ENCODE measurements around the gene DNM1.

DNA sequence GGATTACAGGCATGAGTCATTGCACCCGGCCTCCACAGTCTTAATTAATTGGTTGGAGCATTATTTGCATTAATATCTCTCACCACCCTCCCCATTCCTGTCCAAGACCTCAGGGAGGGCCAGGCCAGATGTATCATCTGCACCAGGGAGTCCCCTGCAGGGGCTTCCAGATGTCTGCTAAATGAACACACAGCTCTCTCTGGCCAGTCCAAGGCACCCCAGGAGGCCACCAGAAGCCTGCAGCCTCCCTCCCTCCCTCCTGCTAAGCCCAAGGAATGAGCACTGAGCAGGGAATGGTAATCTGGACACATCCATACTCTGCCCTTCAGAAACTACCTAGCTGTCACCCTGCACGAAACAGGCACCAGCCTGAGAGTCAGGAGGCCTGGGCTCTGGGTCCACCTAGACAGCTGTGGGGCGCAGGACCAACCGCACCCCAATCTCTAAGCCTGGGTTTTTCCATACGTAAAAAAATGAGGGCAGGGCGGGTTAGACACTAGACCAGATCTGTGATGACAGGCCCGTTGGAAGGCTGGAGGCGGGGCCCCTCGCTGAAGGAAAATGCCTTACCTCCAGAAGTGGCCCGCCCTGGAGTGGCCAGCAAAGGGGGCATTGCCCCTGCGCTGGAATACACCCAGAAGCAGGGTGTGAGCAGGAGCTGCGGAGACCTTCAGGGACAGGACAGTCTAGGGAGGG is 20.1 kb upstream of the DNM1 start:
- no peak for TF ChIP-seq POLR2A (IDR thresholded peaks at IDR 0.05; ENCODE audit: low read depth, low read length)
- TF ChIP-seq POLR2AphosphoS5 (IDR thresholded peaks at IDR 0.05; ENCODE audit: low read depth, low read length): no peak
